Cerebellar nuclear complex (tissue), 1 donor: ENCODE data around the gene FARP2.
"Not testable (repeated sequence)": the region's sequence is repeated elsewhere in the genome, so short reads cannot be mapped to it uniquely, and the experiment has no call there.

Experiments
- DNase-seq, 2 experiments: peaks; one replicate each; lab custom pipeline; 2025; lab: John Stamatoyannopoulos, UW

FARP2 gene

DNA sequence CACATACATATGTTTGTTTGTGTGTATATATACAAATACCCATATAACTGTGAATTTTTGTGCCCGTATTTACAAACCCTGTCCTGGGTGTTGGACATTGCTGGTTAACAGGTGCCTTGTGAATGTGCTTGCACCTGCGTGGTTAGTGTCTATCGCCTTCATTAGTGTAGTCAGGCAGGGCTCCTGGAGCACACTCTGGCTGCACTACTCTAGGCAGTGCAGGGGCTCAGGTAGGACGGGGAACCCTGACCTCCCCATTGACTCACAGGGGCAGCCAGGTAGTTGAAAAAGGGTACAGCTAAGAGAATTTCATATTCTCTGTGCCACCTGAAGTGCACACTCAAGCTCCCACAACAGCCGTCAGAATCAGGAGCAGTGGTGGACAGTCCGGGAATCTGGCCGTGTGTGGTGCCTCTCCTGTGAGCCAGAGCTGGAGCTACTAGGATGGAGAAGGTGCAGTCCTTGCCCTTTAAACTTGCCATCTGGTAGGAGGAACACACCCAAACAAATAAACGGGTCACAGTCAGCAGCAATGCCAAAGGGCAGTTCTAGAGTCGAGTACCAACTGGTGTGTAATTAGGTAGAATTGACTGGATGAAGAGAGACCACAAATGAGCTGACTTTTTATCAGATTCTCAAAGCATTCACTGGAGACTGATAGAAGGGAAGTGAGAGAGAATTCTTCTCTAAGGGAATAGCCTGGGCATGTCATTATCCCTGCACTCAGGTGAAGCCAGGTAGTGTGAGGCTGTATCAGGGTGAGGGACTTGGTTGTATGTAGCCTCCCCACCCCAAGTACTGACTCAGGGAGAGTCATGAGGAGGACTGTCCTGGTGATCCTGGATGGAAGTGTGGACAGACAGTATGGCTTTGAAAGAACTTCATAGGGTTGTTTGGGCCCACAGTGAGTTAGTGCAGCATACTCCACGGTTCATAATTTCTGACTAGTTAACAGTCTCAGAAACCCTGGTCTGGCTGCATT, 44.1 kb downstream of the FARP2 start:
- DNase-seq, result peak in 1 of 2 experiments; percentile 18

DNA sequence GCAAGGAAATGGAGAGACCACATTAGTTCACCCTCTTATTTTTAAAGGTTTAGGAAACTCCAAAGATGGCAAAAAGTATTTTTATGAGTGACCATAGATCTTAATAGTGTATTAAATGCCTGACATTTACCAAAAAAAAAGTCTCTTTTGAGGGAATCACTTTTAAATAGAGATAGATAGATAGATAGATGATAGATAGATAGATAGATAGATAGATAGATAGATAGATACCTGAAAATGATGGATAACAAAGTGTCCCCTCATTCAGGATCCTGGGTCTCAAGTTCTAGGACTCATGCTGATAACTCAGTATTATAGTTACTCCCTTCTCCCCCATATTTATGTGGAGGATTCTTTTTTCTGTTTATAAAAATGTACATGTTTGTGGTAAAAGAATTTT, 52.8 kb downstream of the FARP2 start:
- no peak for DNase-seq

DNA sequence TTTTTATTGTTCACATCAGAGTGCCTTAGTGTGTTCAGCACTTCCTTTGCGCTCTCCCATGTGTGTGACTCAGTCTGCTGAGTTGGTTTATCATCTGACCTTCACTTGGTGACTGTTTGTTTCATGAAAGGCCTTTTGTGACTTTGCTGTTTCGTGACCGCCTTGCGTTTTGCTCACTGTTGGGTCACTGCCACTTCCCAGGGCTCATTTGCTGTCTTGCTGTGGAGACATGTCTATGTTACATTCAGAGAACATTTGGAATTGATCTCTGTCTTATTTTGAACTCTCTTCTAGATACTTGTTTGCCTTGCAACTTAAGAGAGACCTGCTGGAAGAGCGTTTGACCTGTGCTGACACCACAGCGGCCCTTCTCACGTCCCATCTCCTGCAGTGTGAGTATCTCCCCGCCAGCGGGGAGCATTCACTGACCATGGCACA, 54.7 kb downstream of the FARP2 start:
- DNase-seq, result no peak

DNA sequence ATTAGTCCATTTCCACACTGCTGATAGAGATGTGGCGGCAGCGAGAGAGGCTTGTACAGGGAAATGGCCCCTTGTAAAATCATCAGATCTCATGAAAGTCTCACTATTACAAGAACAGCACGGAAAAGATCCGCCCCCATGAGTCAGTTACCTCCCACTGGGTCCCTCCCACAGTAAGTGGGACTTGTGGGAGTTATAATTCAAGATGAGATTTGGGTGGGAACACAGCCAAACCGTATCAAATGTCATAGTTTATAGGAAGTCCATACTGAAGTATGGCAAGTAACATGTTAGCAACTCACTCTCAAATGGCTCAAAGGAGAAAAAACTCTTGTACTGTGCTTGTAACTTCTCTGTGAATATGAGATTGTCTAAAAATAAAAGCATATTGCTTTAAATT, 56.1 kb downstream of the FARP2 start:
- DNase-seq, result no peak

DNA sequence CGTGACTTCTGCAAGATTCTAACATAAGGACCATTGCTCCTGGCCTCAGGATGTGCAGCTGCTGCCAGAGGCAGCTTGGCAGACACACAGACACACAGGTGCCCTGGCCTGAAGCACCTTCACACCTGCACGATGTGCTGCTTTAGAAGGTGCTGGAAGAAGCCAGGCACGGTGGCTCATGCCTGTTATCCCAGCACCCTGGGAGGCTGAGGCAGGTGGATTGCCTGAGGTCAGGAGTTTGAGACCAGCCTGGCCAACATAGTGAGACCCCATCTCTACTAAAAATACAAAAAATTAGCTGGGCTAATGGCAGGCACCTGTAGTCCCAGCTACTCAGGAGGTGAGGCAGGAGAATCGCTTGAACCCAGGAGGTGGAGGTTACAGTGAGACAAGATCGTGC, 57.4 kb downstream of the FARP2 start:
- DNase-seq, result not testable (repeated sequence)

DNA sequence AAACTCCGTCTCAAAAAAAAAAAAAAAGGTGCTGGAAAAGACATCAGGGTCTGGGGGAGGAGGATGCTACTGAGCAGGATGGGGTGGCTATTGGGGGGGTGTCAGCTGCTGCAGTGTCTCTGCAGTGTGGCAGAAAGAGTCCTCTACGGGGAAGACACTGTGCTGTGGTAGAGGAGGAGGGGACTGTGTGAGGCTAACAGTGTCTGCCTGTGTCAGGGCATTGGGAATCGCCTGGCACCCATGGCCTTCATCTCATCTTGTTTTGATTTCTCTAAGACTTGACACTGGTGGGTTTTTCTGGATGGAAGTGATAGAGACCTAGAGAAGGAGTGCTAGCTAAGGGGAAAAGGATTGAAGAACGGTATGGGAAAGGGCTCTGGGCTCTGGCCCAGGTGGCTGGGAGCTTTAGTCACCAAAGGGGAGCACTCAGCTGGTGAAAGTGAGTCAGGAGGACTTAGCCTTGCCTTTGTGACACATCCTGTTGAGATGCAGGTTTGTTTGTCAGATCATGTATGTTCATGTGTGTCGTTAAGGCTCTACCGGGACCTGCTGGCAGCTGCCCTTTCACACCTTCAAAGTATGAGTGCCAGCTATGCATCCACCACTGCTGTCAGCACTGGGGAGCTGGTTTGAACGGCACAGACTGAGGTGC, 58.0 kb downstream of the FARP2 start:
- no peak for DNase-seq

DNA sequence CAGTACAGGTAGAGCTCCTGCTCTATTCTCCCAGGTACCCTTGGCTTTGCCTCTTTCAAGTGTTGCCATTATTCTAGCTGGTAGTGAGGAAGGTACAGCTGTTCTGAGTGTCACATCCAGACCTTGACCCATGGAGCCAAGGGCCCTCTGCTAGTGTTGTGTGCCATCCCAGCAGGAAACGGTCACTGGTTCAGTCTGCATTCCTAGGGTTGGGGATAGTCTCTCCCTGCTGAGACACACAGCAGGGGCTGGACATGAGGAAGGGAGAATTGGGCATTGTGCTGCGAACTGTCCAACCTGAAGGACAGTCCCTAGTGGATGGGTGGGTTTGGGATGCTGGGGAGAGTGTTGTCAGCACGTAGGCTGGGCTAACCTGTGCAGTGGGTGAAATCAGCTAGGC, 59.1 kb downstream of the FARP2 start:
- DNase-seq, result no peak

DNA sequence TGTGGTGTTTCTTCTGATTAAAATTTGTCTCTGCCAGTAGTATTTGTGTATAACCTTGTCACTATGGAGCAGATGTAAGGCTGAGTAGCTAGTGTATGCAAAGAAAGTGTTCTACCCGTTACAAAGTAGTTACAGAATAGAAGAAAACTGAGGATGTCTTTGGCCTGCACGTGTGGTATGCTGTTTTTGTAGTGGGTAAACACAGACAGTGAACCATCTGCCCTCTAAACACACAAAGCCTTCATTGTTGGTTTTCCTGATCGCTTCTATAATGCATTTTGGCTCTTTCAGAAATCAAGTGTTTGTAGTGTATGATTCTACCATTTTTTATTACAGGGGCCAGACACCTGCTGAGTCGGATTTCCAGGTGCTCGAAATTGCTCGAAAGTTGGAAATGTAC, 61.5 kb downstream of the FARP2 start:
- no peak for DNase-seq

DNA sequence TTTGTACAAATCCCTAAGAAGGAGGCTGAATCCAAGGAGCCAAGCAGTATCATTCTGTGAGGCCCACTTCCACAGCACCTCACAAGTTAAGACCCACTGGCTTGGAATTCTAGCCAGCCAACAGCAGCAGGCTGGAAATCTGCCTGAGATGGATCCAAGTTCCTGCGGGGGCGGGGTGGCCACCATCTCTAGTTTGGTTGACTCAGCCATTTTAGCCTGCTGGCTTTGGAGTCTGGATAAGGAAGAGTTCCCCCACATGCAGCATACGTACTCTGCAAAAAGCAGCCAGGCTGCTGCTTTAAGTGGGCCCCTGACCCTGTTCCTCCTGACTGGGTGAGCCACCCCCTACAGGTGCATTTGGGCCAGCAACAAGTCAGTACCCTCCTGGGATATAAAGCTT, 65.2 kb downstream of the FARP2 start:
- DNase-seq, result no peak

GRCh38 chr2:241421942-241422341, 65.9 kb downstream of the FARP2 start:
- DNase-seq, result not testable (repeated sequence)

GRCh38 chr2:241422350-241422749, 66.3 kb downstream of the FARP2 start:
- no peak for DNase-seq

GRCh38 chr2:241423489-241423888, 67.4 kb downstream of the FARP2 start:
- not testable (repeated sequence) for DNase-seq

GRCh38 chr2:241425368-241425767, 69.3 kb downstream of the FARP2 start:
- no peak for DNase-seq

- no peak for DNase-seq
These were observed 74.1 kb downstream of the FARP2 start for GRCh38 chr2:241430178-241430577.

GRCh38 chr2:241432824-241433448, 76.9 kb downstream of the FARP2 start:
- DNase-seq, result no peak

GRCh38 chr2:241437179-241437578, 81.1 kb downstream of the FARP2 start:
- DNase-seq, result no peak

DNA sequence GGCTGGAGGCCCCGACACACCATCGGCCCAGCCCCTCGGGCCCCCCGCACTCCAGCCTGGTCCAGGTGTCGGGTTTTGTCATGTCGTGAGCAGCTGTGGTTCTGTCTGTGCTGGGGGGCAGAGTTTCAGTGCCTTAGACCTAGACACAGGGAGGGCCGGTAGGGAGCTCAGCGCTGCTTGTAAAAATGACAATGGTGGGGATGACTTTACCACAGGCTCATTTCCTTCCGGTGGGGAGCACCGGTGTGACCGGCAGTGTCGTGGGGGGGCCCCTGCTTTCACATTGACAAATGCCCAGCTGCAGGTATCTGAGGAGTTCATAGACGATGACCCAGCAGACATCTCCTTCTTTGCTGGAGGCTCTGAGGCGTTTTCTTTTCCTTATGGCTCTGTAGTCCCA, 85.4 kb downstream of the FARP2 start:
- DNase-seq, result no peak

GRCh38 chr2:241443486-241444223, 87.6 kb downstream of the FARP2 start:
- DNase-seq, result no peak

DNA sequence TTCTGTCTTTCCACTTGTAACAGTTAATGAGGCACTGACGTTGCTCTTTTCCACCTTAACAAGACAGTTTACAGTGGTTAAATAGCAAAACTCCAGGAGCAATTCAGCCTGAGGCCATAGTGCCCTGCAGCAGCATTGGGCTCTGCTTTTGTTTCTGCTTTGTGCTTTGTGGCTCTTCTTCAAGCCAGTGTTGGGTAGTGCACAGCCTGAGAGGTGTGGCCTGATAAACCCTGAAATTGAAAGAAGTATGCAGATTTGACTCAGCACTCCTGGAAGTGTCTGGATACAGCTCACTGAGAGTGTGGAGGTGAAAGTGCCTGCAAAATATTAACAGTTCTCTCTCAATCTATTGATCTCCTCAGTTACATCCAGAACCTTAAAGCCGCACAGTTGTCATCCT, 89.3 kb downstream of the FARP2 start:
- DNase-seq, result no peak

DNA sequence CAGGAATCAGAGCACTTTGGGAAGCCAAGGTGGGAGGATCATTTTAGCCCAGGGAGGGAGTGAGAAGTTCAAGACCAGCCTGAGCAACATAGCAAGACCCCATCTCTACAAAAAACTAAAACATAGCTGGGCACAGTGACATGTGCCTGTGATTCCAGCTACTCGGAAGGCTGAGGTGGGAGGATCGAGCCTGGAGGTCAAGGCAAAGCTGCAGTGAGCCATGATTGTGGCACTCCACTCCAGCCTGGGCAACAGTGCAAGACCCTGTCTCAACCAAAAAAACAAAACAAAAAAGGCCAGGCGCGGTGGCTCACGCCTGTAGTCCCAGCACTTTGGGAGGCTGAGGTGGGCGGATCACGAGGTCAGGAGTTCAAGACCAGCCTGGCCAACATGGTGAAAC, 94.0 kb downstream of the FARP2 start:
- not testable (repeated sequence) for DNase-seq

DNA sequence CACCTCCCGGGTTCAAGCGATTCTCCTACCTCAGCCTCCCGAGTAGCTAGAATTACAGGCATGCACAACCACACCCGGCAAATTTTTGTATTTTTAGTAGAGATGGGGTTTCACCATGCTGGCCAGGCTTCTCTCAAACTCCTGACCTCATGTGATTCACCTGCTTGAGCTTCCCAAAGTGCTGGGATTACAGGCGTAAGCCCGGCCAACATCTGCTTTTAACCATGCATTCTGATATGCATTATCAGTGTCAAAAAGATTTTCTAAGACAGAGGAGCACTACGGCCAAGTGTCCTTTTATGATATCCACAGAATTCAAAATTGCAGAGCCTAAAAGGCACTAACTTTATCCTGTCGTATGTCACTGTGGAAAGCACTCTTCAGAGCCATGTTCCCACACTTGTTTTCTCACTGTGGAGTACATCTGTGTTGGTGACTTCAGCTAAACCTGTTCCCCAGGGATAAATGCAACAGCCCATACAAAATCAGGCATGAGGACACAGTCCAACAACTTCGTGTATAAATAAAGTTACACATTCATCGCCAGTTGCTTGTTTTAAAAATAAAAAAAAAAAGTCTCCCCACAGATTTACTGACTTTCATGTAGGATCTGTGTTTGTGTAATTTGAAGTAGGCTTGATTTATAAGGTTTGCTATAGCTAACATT, 95.9 kb downstream of the FARP2 start:
- DNase-seq, result no peak
